NCI-H82 (cell line): ENCODE results near the gene MAGEC2.

Source experiments
- DNase-seq: peaks from one replicate; lab custom pipeline; 2025; lab: John Stamatoyannopoulos, UW

Gene MAGEC2

DNA sequence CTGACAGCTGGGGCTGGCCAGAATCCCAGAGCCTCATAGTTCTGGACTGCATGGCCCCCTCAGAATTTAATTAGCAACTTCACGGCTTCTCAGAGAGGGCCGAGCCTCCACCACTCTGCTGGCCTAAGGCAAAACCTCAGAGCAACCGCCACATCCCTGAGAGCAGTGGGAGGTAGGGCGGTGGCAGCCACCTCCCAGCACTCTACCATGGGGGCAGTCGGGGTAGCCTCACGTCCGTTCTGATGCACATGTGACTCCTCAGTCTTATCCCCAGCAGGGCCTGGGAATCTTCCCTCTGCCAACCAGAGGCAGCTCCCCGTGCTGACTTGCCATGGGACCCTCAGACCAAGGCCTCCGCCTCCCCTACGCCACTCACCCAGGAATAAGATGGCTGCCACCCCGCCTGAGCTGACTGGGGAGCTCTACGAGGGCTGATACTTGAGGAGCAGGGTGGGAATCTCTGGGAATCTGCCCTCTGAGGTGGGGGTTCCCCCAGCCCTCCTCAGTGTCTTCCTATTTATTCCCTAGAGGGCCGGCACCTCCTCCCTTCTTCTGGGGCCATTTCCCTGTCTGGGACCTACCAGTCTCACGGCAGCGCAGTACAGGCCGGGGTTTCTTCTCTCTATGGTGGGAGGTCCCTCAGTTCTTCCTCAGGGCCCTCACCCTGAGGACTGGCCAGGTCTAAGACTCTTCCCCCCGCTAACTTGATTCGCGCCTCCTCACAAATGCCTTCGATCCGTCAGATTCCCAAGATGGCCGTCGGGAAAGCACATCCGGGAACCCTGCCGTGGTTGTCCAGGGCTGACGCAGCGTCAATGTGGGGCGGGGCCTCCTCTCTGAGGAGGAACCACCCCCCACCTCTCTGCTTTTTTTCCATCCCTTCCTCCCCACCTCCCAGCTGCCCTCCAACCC lies at the start of gene MAGEC2:
TSS of gene MAGEC2 (minus strand) at position 769 of the 912 bp plus-strand sequence. CDS start 1,303 bp downstream, outside the sequence.
- no peak for DNase-seq

GRCh38 chrX:142251680-142252079 lies 46.6 kb upstream of the MAGEC2 start:
- DNase-seq = no peak

GRCh38 chrX:142251202-142251601 lies 46.1 kb upstream of the MAGEC2 start:
- DNase-seq = no peak

- no peak for DNase-seq
Measured at GRCh38 chrX:142250502-142250901, 45.4 kb upstream of the MAGEC2 start.

GRCh38 chrX:142249721-142250120 lies 44.6 kb upstream of the MAGEC2 start:
- DNase-seq = no peak

GRCh38 chrX:142244568-142244967 lies 39.5 kb upstream of the MAGEC2 start:
- DNase-seq = no peak

DNA sequence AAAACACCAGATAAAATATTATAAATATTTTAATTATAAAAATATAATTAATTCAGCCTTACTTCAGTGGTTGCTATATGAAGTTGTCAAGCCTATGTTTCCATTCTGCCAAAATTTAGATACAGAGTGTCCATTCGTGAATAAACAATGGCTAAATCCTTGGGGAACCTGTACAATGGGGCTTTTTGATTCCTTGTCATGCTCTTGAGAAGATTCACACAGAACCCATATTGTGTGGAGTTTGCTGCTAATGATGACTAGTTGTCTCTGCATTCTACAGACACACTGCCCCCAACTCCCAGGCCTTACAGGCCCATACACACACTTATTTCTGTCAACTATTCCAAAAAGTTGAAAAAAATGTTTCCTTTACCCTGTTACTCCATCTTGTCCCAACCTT lies 33.4 kb upstream of the MAGEC2 start:
- DNase-seq = no peak

- peak; percentile 10 for DNase-seq
Measured at GRCh38 chrX:142233400-142233799, 28.3 kb upstream of the MAGEC2 start.

DNA sequence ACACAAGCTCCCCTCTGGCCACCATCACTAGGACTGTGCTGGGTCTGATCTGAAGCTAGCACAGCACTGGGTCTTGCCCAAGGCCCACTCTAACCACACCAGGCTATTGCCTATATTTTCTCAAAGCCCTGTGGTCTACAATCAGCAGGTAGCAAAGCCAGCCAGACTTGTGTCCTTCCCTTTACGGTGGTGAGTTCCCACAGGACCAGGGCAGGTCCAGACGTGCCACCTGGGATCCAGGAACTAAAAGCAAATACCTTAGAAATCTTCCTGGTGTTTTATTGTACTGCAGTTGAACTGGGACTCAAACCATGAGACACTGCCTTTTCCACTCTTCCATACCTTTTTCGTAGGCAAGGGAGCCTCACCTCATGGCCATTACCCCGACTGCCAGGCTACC lies 9.0 kb upstream of the MAGEC2 start:
- DNase-seq = no peak

DNA sequence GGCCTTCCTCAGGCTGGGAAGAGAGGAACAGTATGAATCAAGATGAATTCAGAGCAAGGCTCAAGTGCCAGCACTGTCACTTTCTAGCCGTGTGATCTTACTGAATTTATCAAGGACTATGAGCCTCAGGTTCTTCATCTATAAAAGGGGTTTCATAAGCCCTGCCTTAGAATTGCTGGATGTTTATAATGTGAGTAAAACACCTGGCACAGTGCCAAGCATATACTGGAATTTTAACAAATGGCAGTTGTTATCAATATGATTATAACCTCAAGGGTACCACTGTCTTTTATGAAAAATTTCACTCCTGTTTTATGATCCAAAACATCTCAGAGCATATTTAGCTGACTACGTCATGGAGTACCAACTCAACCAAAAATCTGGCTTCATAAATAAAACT lies 4.0 kb downstream of the MAGEC2 start:
- DNase-seq = no peak

DNA sequence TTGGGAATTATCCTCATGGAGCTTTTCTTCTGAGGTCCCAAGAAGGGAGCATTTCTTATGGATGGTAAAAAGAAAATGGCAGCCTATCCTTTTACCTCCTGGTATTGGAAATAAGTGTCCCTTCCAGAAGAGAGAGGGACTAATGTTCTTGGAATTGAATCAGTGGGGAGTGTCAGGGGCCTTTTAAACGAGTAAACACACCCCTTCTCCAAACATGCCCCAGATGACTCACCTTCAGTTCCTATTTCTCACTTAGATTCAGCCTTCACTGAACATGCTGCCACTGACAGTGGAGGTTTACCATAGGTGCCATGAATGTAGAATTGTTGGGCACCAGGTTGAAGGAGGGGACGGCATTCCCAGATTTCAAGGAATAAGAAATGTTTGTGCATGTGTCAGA lies 19.0 kb downstream of the MAGEC2 start:
- no peak for DNase-seq

- no peak for DNase-seq
Measured at GRCh38 chrX:142184756-142185602, 20.1 kb downstream of the MAGEC2 start.

GRCh38 chrX:142156567-142156966 lies 48.5 kb downstream of the MAGEC2 start:
- DNase-seq = peak; percentile 53
